Nephron (organoid): ENCODE results near the gene ZNF80.

Experiments used
- H3K27ac Mint-ChIP-seq, 3 experiments: 2 replicates each; pipeline ENCODE4 v1.8.0; 2020; ENCODE audit warnings: mixed read lengths in 3 of 3, mild to moderate bottlenecking in 2 of 3, moderate library complexity in 1 of 3
- H3K27me3 Mint-ChIP-seq: 2 replicates; pipeline ENCODE4 v1.8.0; 2021; ENCODE audit warnings: low read depth, mild to moderate bottlenecking, moderate library complexity, mixed read lengths
- H3K36me3 Mint-ChIP-seq: 2 replicates; pipeline ENCODE4 v1.8.0; 2020; ENCODE audit warnings: low read depth, mixed read lengths
- H3K4me1 Mint-ChIP-seq: 2 replicates; pipeline ENCODE4 v1.8.0; 2020; ENCODE audit warnings: mixed read lengths
- H3K4me3 Mint-ChIP-seq, 3 experiments: 2 replicates each; pipeline ENCODE4 v1.8.0; 2020; ENCODE audit warnings: mild to moderate bottlenecking in 3 of 3, mixed read lengths in 3 of 3, moderate library complexity in 2 of 3
- H3K9me3 Mint-ChIP-seq: 2 replicates; pipeline ENCODE4 v1.8.0; 2020; ENCODE audit warnings: mixed read lengths
- CTCF ChIP-seq, 3 experiments: fragments of 200-600 bp; sonication (generic); IDR thresholded peaks; one replicate each; pipeline ENCODE4 v1.5.0; 2021; ENCODE audit warnings: antibody characterized with exemption in 3 of 3; ENCODE audit not compliant: unreplicated experiment in 3 of 3

ZNF80 gene

GRCh38 chr3:114270019-114270418, 32.6 kb upstream of the ZNF80 start:
- peaks cover 21% of the 10 kb centered on the region for H3K9me3 Mint-ChIP-seq
- H3K4me3 Mint-ChIP-seq, result no peak overlapping the region
- TF ChIP-seq CTCF (IDR thresholded peaks at IDR 0.05; ENCODE audit: unreplicated experiment in 3 of 3), result no peak
- H3K4me1 Mint-ChIP-seq, result no peaks in the 10 kb centered on the region
- no peak overlapping the region for H3K27ac Mint-ChIP-seq
- no peaks in the 10 kb centered on the region for H3K27me3 Mint-ChIP-seq
- no peaks in the 10 kb centered on the region for H3K36me3 Mint-ChIP-seq

- no peak overlapping the region for H3K27ac Mint-ChIP-seq
- no peaks in the 10 kb centered on the region for H3K36me3 Mint-ChIP-seq
- no peak overlapping the region for H3K4me3 Mint-ChIP-seq
- no peaks in the 10 kb centered on the region for H3K27me3 Mint-ChIP-seq
- peaks cover 30% of the 10 kb centered on the region for H3K9me3 Mint-ChIP-seq
- H3K4me1 Mint-ChIP-seq, result no peaks in the 10 kb centered on the region
- TF ChIP-seq CTCF (IDR thresholded peaks at IDR 0.05; ENCODE audit: unreplicated experiment in 3 of 3), result no peak
Observed at GRCh38 chr3:114260152-114260551, 22.8 kb upstream of the ZNF80 start.

- no peaks in the 10 kb centered on the region for H3K4me1 Mint-ChIP-seq
- H3K4me3 Mint-ChIP-seq, result no peak overlapping the region
- no peaks in the 10 kb centered on the region for H3K27me3 Mint-ChIP-seq
- peaks cover 30% of the 10 kb centered on the region for H3K9me3 Mint-ChIP-seq
- no peak overlapping the region for H3K27ac Mint-ChIP-seq
- TF ChIP-seq CTCF (IDR thresholded peaks at IDR 0.05; ENCODE audit: unreplicated experiment in 3 of 3), result no peak
- H3K36me3 Mint-ChIP-seq, result no peaks in the 10 kb centered on the region
Observed at GRCh38 chr3:114259566-114259965, 22.2 kb upstream of the ZNF80 start.

GRCh38 chr3:114253505-114253904, 16.1 kb upstream of the ZNF80 start:
- Mint-ChIP-seq H3K4me1 (no peaks in the 10 kb centered on the region), H3K4me3 (no peak overlapping the region), H3K36me3 (no peaks in the 10 kb centered on the region), H3K9me3 (peaks cover 3% of the 10 kb centered on the region), H3K27ac (no peak overlapping the region), H3K27me3 (no peaks in the 10 kb centered on the region)
- no peak for TF ChIP-seq CTCF (IDR thresholded peaks at IDR 0.05; ENCODE audit: unreplicated experiment in 3 of 3)

GRCh38 chr3:114252954-114253353, 15.6 kb upstream of the ZNF80 start:
- Mint-ChIP-seq H3K9me3 (no peaks in the 10 kb centered on the region), H3K27ac (no peak overlapping the region), H3K36me3 (no peaks in the 10 kb centered on the region), H3K27me3 (no peaks in the 10 kb centered on the region), H3K4me3 (no peak overlapping the region), H3K4me1 (no peaks in the 10 kb centered on the region)
- no peak for TF ChIP-seq CTCF (IDR thresholded peaks at IDR 0.05; ENCODE audit: unreplicated experiment in 3 of 3)

- no peak overlapping the region for H3K27ac Mint-ChIP-seq
- H3K36me3 Mint-ChIP-seq, result no peaks in the 10 kb centered on the region
- H3K4me3 Mint-ChIP-seq, result no peak overlapping the region
- H3K27me3 Mint-ChIP-seq, result no peaks in the 10 kb centered on the region
- H3K9me3 Mint-ChIP-seq, result peaks cover 11% of the 10 kb centered on the region
- H3K4me1 Mint-ChIP-seq, result no peaks in the 10 kb centered on the region
- TF ChIP-seq CTCF (IDR thresholded peaks at IDR 0.05; ENCODE audit: unreplicated experiment in 3 of 3), result no peak
Observed at GRCh38 chr3:114242947-114243346, 5.6 kb upstream of the ZNF80 start.
